Hippocampal formation (tissue), 2 donors: ENCODE results near the gene ZG16B.

Experiments used
- DNase-seq, 2 donors: peaks; one replicate each; lab custom pipeline; 2025; lab: John Stamatoyannopoulos, UW

Gene ZG16B, protein sequence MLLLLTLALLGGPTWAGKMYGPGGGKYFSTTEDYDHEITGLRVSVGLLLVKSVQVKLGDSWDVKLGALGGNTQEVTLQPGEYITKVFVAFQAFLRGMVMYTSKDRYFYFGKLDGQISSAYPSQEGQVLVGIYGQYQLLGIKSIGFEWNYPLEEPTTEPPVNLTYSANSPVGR

DNA sequence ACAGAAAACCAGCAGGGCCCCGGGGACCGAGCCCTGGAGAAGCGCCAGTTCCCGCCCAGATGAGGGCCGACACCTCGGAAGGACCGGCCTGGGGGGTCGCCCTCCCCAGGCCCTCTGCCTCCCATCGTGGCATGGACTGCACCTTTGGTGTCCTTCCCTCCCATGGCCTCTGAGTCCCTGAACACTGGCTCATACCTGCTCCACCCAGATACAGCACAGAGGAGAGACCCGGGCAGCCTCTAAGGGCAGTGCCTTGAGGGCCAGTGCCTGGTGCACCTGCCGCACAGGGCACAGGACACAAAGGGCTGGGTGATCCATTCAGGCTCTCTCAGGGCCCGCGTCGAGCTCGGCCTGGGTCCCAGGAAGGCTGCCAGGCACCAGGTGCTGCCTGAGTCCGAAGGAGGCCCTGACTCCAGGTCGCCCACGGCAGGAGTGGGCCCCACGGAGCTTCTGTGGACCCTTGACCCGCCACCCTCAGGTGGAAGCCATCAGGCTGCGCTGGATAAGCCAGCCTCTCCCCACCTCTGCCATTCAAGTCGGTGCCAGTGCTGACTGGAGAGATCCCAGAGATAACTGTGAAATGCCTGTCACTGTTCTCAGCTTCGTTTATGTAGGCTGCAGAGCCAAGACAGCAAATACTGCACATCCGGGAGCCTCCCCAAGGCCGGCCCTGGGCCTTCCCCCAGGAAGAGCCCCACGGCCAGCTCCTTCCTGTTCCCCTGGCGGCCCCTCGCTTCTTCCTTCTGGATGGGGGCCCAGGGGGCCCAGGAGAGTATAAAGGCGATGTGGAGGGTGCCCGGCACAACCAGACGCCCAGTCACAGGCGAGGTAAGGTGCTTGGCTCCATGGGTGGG lies at the start of gene ZG16B:
TSS of gene ZG16B (plus strand) at position 803 of the 854 bp plus-strand sequence. CDS start 139 bp downstream, outside the sequence.
- no peak for DNase-seq

DNA sequence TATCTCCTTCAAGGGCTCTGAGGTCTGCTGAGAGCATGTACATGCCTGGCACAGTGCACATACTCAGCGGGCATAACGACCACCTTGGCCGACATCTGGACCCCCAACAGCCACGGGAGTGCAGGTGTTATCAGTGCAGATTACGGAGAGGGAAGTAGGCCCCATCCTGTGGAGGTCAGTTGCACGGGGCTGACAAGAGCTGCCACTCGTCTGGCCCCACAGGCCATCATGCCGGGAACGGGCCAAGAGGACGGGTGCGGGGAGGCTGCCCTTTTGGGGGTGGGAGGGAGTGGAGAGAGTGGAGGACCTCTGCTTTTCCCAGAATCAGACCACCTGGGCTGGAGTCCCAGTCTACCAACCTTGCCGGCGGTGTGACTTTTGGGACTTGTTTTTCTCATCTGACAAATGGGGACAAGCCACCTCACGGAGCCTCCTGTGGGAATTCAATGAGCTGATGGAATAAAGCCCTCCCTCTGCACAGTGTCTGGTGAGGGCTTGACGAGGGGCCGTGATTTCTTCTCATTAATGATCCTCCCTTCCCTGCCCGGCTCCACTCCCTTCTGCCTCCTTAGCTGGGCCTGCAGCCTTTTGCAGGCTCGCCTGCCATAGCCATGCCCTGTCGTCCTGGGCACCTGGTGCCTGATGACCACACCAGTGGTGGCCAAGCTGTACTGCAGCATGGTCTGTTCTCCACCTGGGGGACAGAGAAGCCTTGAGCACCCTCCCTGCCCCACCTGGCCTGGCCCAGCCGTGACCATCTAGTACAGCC lies 47.3 kb upstream of the ZG16B start:
- no peak for DNase-seq

DNA sequence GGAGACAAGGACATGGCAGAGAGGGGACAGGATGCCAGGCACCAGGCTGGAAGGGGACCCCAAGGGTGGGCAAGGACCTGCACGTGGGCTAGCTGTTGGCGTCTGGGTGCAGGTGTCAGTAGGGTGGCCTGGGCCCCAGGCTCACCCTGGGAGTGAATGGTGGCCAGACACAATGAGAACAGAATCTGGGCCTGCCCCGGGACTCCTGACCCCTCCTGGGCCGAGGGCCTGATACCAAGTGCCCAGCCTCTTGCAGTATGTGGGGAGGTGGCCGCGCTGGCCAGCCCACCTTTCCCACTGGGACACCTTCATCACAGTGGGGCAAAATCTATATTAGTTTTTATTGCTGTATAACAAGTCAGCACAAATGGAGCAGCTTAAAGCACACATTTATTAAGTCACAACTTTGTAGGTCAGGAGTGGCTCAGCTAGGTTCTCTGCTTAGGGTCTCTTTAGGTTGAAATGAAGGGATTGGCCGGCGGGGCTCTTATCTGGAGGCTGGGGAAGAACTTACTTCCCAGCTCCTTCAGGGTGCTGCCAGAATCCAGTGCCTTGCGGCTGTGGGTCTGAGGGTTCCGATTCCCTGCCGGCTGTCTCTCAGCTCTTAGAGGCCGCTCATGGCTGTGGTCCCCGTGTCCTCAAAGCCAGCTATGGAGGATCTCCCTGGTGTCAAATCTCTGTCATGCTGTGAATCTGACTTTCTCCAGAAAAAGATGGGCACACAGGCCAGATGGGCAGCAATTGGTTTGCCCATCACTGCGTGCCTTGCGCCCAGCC lies 46.3 kb upstream of the ZG16B start:
- DNase-seq = no peak

DNA sequence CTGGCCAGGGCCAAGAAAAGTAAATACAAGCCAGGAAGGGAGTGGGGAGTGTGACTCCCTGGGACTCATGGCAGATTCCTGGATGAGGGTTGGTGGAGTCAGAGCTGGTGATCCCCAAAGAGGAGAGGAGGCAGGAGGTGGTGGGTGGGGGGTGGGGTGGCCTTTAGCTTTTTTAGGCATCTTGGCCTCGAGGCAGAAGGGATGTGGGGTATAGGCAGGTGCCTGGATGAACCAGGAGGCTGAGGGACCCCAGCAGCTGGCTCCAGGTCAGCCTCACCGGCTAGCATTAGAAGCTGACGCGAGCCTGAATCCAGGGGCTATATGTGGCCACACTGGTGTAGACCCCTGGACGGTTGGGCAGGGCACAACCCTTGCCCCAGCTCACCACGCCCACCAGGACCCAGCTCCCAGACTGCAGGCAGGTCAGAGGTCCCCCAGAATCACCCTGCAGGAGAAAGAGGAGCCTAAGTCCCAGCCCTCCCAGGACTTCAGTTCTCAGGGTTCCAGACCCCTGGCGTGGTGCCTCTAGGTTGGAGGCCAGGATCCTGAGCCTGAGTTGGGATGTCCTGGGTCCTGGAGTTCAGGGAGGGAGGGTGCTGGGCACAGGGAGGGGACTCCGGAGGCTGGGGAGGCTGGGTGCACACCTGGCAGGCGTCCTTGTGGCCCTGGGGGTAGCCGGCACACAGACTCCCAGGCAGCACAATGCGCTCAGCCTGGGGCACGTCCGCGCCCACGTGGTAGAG lies 45.6 kb upstream of the ZG16B start:
- DNase-seq = no peak

- no peak for DNase-seq
These were observed 44.8 kb upstream of the ZG16B start for GRCh38 chr16:2785101-2785991.

DNA sequence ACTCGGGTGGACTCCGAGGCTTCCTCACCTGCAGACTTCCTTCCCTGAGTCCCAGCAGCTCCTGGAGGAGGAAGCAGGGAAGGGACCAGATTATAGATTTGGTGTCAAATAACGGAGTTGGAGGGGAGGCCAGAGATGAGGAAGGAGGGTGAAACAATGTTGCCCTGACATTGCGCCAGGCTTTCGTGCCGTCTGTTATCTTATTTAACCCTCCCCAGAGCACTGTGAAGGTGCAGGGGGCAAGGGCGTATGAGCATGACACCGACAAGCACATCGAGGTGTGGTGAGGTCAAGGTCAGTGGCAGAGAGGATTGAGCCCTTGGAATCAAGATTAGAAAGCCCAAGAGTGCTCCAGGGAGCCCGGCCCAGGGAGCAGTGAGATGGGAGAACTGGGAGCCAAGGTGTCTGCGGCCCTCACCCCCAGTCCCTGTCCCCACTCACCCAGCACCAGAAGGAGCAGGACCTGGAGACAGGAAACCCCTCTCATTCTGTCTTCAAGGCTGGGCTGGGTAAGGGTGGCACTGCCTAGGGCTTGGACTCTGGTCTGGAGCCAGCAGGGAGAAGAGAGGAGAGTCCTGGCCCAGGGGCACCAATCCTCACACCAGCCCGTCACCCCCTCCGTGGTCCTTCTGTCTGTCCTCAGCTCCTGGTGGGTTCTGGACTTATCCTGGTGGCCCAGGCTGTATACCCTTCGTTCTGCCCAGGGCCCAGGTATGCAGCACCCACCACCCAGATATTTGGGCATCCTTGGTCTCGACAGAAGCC lies 43.9 kb upstream of the ZG16B start:
- no peak for DNase-seq

GRCh38 chr16:2786826-2787151 lies 43.3 kb upstream of the ZG16B start:
- no peak for DNase-seq

GRCh38 chr16:2787406-2787805 lies 42.7 kb upstream of the ZG16B start, which contains the start of gene PRSS33:
TSS of gene PRSS33 (minus strand) at chr16:2787560. CDS start at chr16:2786547, 1,013 bp downstream.
- no peak for DNase-seq

- no peak for DNase-seq
These were observed 42.1 kb upstream of the ZG16B start for GRCh38 chr16:2787961-2788360.

- DNase-seq = no peak
These were observed 39.5 kb upstream of the ZG16B start for GRCh38 chr16:2790631-2791030.

DNA sequence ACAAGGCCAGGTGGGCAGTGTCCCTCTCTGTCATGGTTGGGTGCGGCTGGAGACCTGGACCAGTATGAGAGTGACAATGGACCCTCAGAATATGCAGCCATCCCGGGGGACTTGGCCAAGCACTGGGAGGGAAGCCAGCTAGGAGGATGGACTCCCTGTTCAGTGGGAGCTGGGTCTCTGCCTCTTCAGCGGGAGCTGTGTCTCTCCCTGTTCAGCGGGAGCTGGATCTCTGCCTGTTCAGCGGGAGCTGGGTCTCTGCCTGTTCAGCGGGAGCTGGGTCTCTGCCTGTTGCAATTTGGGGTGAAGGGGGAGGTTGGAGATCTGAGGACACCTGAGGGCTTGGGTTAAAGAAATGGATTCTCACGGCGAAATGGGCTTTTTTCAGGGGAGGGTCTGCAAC lies 38.9 kb upstream of the ZG16B start:
- DNase-seq = no peak

- DNase-seq = no peak
These were observed 37.2 kb upstream of the ZG16B start for GRCh38 chr16:2792940-2793339.

- DNase-seq = no peak
These were observed 34.5 kb upstream of the ZG16B start for GRCh38 chr16:2795395-2796143.

DNA sequence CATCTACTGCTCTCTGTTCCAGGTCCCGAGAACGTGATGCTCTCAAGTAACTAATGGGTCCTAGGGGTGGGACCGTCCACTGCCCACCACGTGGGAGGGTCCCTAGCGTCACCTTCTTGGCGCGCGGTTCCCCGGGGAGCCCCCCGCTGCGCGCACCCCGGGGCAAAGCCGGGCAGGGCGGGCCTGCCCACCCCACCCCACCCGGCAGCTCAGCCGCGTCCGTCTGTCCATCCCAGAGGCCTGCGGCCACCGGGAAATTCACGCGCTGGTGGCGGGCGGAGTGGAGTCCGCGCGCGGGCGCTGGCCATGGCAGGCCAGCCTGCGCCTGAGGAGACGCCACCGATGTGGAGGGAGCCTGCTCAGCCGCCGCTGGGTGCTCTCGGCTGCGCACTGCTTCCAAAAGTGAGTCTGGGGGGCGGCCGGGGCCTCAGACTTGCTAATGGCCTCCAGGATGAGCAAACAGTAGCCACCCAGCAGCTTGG lies 31.3 kb upstream of the ZG16B start:
- no peak for DNase-seq

DNA sequence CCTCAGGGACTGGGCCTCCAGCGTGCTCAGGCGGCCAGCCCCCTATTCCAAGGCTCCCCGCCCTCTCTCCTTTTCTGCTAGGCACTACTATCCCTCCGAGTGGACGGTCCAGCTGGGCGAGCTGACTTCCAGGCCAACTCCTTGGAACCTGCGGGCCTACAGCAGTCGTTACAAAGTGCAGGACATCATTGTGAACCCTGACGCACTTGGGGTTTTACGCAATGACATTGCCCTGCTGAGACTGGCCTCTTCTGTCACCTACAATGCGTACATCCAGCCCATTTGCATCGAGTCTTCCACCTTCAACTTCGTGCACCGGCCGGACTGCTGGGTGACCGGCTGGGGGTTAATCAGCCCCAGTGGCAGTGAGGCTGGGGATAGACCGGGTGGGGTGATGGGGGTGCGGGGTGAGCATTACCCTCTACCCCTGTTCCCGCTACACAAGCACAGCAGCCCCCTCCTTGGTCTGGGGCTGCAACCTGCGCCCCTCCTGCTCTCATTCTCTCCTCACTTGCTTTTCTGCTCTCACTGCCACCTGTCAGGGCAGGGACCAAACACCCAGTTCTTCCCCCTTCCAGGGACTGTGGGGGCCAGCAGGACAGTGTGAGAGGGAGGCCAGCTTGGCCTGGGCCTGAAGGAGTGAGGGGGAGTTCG lies 30.8 kb upstream of the ZG16B start:
- no peak for DNase-seq

- no peak for DNase-seq
These were observed 30.3 kb upstream of the ZG16B start for GRCh38 chr16:2799859-2800226.

- no peak for DNase-seq
These were observed 26.4 kb upstream of the ZG16B start for GRCh38 chr16:2803545-2804195.

DNA sequence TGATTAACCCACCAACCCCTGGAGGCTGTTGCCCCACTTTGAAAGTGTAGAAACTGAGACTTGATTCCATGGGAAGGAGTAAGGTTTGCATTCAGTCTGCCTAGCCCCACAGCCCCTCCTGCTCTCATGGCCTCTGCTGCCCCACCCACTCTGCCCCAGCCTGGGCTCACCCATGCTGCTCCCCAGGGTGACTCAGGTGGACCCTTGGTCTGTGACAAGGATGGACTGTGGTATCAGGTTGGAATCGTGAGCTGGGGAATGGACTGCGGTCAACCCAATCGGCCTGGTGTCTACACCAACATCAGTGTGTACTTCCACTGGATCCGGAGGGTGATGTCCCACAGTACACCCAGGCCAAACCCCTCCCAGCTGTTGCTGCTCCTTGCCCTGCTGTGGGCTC lies 25.4 kb upstream of the ZG16B start:
- DNase-seq = no peak
